HCEC 1CT (cell line): ENCODE measurements around the gene BCL2L14.
"Not testable (repeated sequence)": the region's sequence is repeated elsewhere in the genome, so short reads cannot be mapped to it uniquely, and the experiment has no call there.

ENCODE experiments used
- DNase-seq: peaks from one replicate; pipeline ENCODE4 v3.0.0-alpha.2; 2017

The BCL2L14 gene

GRCh38 chr12:12110923-12111555 is 40.3 kb downstream of the BCL2L14 start:
- not testable (repeated sequence) for DNase-seq

GRCh38 chr12:12115514-12115913 is 44.8 kb downstream of the BCL2L14 start:
- DNase-seq = no peak

- no peak for DNase-seq
These were observed 45.9 kb downstream of the BCL2L14 start for GRCh38 chr12:12116677-12117076.

GRCh38 chr12:12121061-12121460 is 50.3 kb downstream of the BCL2L14 start:
- no peak for DNase-seq

- DNase-seq = no peak
These were observed 52.4 kb downstream of the BCL2L14 start for GRCh38 chr12:12123036-12123604.

GRCh38 chr12:12126551-12126950 is 55.8 kb downstream of the BCL2L14 start:
- DNase-seq = no peak

GRCh38 chr12:12127304-12127703 is 56.6 kb downstream of the BCL2L14 start:
- DNase-seq = no peak

GRCh38 chr12:12128670-12129069 is 57.9 kb downstream of the BCL2L14 start:
- DNase-seq = no peak

GRCh38 chr12:12133259-12133658 is 62.5 kb downstream of the BCL2L14 start:
- no peak for DNase-seq

- no peak for DNase-seq
These were observed 63.0 kb downstream of the BCL2L14 start for GRCh38 chr12:12133785-12134184.

- DNase-seq = no peak
These were observed 67.7 kb downstream of the BCL2L14 start for GRCh38 chr12:12138203-12139154.

- no peak for DNase-seq
These were observed 70.3 kb downstream of the BCL2L14 start for GRCh38 chr12:12141000-12141399.

GRCh38 chr12:12144531-12144930 is 73.8 kb downstream of the BCL2L14 start:
- DNase-seq = not testable (repeated sequence)

GRCh38 chr12:12147111-12147510 is 76.4 kb downstream of the BCL2L14 start:
- no peak for DNase-seq
